H1 (cell line): Measurements from ENCODE around the gene GXYLT1. TPM values are rescaled to one million over a fixed set of nuclear protein-coding genes. Genes with fewer than 3 reads are reported as not detected.

ENCODE experiments used
- CTCF ChIA-PET: fragments of 300-600 bp; sonication (Branson Sonifier 250); formaldehyde crosslinking; loops from one replicate; lab custom pipeline; 2021; ENCODE audit not compliant: partially characterized antibody; lab: Charles Lee
- POLR2A ChIA-PET: fragments of 300-600 bp; sonication (Branson Sonifier 250); formaldehyde crosslinking; loops from one replicate; lab custom pipeline; 2021; ENCODE audit warnings: inconsistent platforms; ENCODE audit not compliant: partially characterized antibody; lab: Charles Lee
- DNase-seq, 2 experiments: peaks; one replicate each; pipeline versions ENCODE4 v3.0.0 to v3.0.0-alpha.2; 2010 to 2022; ENCODE audit warnings: low spot score in 2 of 2, low read depth in 1 of 2, mixed read lengths in 1 of 2
- FAIRE-seq: peaks from 2 replicates; lab custom pipeline; 2011; peaks lifted over from hg19 to GRCh38; lab: Jason Lieb, UNC
- H2AFZ ChIP-seq: 2 replicates; pipeline ENCODE4 v1.8.1; 2012; ENCODE audit warnings: low read length, inconsistent platforms
- H2AK5ac ChIP-seq: 2 replicates; pipeline ENCODE4 v1.6.1; 2013; ENCODE audit warnings: low read depth, low read length
- H2BK120ac ChIP-seq: replicated peaks from 2 replicates; pipeline ENCODE3; 2013; ENCODE audit warnings: low read depth, low read length, inconsistent platforms
- H2BK12ac ChIP-seq: 2 replicates; pipeline ENCODE4 v1.6.1; 2013; ENCODE audit warnings: low read depth, low read length
- H2BK15ac ChIP-seq: 2 replicates; pipeline ENCODE4 v1.6.1; 2013; ENCODE audit warnings: low read length
- H2BK20ac ChIP-seq: 2 replicates; pipeline ENCODE4 v1.6.1; 2013; ENCODE audit warnings: low read length
- H2BK5ac ChIP-seq: 2 replicates; pipeline ENCODE4 v1.6.1; 2013; ENCODE audit warnings: low read depth, low read length
- H3K14ac ChIP-seq: 2 replicates; pipeline ENCODE4 v1.6.1; 2013; ENCODE audit warnings: inconsistent platforms; ENCODE audit not compliant: insufficient read length
- H3K18ac ChIP-seq: 2 replicates; pipeline ENCODE4 v1.6.1; 2013; ENCODE audit warnings: low read length; ENCODE audit errors: extremely low read depth
- H3K23ac ChIP-seq: 2 replicates; pipeline ENCODE4 v1.6.1; 2013; ENCODE audit warnings: inconsistent platforms; ENCODE audit not compliant: insufficient read length
- H3K23me2 ChIP-seq: 2 replicates; pipeline ENCODE4 v1.6.1; 2013; ENCODE audit warnings: low read depth, low read length
- H3K27ac ChIP-seq: 2 replicates; pipeline ENCODE4 v1.6.1; 2011; ENCODE audit warnings: low read depth, low read length, inconsistent platforms
- H3K27me3 ChIP-seq, 4 experiments: replicated peaks in 1 of 4; 1 replicate in 1 of 4; 2 replicates in 3 of 4; pipeline versions ENCODE4 v1.6.1 to v1.8.1; 2011 to 2013; ENCODE audit warnings: low read length in 3 of 4, mild to moderate bottlenecking in 3 of 4, inconsistent platforms in 2 of 4, mixed read lengths in 2 of 4, moderate library complexity in 1 of 4; ENCODE audit not compliant: control insufficient read depth in 3 of 4, insufficient read depth in 3 of 4; ENCODE audit errors: extremely low read depth in 1 of 4
- H3K36me3 ChIP-seq, 4 experiments: 2 replicates each; pipeline versions ENCODE4 v1.6.1 to v1.8.1; 2011 to 2013; ENCODE audit warnings: mild to moderate bottlenecking in 4 of 4, low read length in 3 of 4, moderate library complexity in 2 of 4, control low read depth in 1 of 4, inconsistent platforms in 1 of 4; ENCODE audit not compliant: insufficient read depth in 4 of 4, control insufficient read depth in 2 of 4
- H3K4ac ChIP-seq: replicated peaks from 2 replicates; pipeline ENCODE3; 2013; ENCODE audit warnings: low read length, low read depth, mixed read lengths, inconsistent platforms; ENCODE audit not compliant: insufficient read length
- H3K4me1 ChIP-seq, 4 experiments: replicated peaks in 1 of 4; 1 replicate in 1 of 4; 2 replicates in 3 of 4; pipeline versions ENCODE4 v1.6.1 to v1.8.1; 2011 to 2013; ENCODE audit warnings: low read length in 3 of 4, inconsistent platforms in 2 of 4, mixed read lengths in 1 of 4; ENCODE audit not compliant: insufficient read depth in 4 of 4, control insufficient read depth in 3 of 4
- H3K4me2 ChIP-seq, 2 experiments: 2 replicates each; pipeline versions ENCODE4 v1.6.1 to v1.8.1; 2011 to 2013; ENCODE audit warnings: low read depth in 2 of 2, low read length in 2 of 2, control low read depth in 1 of 2, inconsistent platforms in 1 of 2, mild to moderate bottlenecking in 1 of 2; ENCODE audit not compliant: insufficient read depth in 1 of 2
- H3K4me3 ChIP-seq, 4 experiments: fragments of 200-600, 300-600 bp in 1 of 4; sonication (generic), shearing (Covaris generic), sonication (Bioruptor Twin) in 1 of 4; 2 replicates each; pipeline versions ENCODE4 v1.5.1 to v1.8.1; 2011 to 2016; ENCODE audit warnings: low read length in 4 of 4, low read depth in 3 of 4, control low read depth in 2 of 4, inconsistent platforms in 2 of 4, mild to moderate bottlenecking in 2 of 4, mixed read lengths in 1 of 4, moderate library complexity in 1 of 4; ENCODE audit not compliant: insufficient read depth in 2 of 4; ENCODE audit errors: extremely low read depth in 1 of 4
- H3K56ac ChIP-seq: replicated peaks from 2 replicates; pipeline ENCODE3; 2013; ENCODE audit warnings: low read depth, mild to moderate bottlenecking, mixed read lengths, low read length, inconsistent platforms; ENCODE audit not compliant: insufficient read length
- H3K79me1 ChIP-seq: 2 replicates; pipeline ENCODE4 v1.6.1; 2013; ENCODE audit warnings: low read depth, low read length, control low read depth
- H3K79me2 ChIP-seq, 2 experiments: 2 replicates each; pipeline versions ENCODE4 v1.6.1 to v1.8.1; 2012 to 2013; ENCODE audit warnings: low read length in 2 of 2, mild to moderate bottlenecking in 2 of 2, inconsistent platforms in 1 of 2; ENCODE audit not compliant: insufficient read depth in 2 of 2, control insufficient read depth in 1 of 2
- H3K9ac ChIP-seq, 4 experiments: replicated peaks in 1 of 4; 1 replicate in 1 of 4; 2 replicates in 3 of 4; pipeline versions ENCODE4 v1.6.1 to v1.8.1; 2011 to 2013; ENCODE audit warnings: low read depth in 3 of 4, low read length in 3 of 4, control low read depth in 2 of 4, mild to moderate bottlenecking in 2 of 4, moderate library complexity in 2 of 4, inconsistent platforms in 1 of 4; ENCODE audit errors: extremely low read depth in 1 of 4
- H3K9me3 ChIP-seq, 2 experiments: 2 replicates each; pipeline versions ENCODE4 v1.6.1 to v1.8.1; 2012 to 2013; ENCODE audit warnings: mild to moderate bottlenecking in 2 of 2, moderate library complexity in 2 of 2, control low read depth in 1 of 2, inconsistent platforms in 1 of 2, low read depth in 1 of 2, low read length in 1 of 2, mixed read lengths in 1 of 2; ENCODE audit not compliant: insufficient read depth in 2 of 2
- H4K20me1 ChIP-seq, 2 experiments: replicated peaks in 1 of 2; 2 replicates each; pipeline versions ENCODE3 to v1.8.1; 2011 to 2013; ENCODE audit warnings: inconsistent platforms in 2 of 2, low read length in 2 of 2, mild to moderate bottlenecking in 1 of 2; ENCODE audit not compliant: insufficient read depth in 2 of 2, control insufficient read depth in 1 of 2
- H4K5ac ChIP-seq: 2 replicates; pipeline ENCODE4 v1.6.1; 2013; ENCODE audit warnings: low read length, low read depth, mixed read lengths, inconsistent platforms; ENCODE audit not compliant: insufficient read length
- H4K8ac ChIP-seq: 2 replicates; pipeline ENCODE4 v1.8.0; 2013; ENCODE audit warnings: mild to moderate bottlenecking, moderate library complexity, low read length, inconsistent platforms; ENCODE audit not compliant: insufficient read depth; ENCODE audit errors: extremely low read depth
- H4K91ac ChIP-seq: replicated peaks from 2 replicates; pipeline ENCODE3; 2013; ENCODE audit warnings: low read length, mixed read lengths, inconsistent platforms; ENCODE audit not compliant: insufficient read length
- ASH2L ChIP-seq: fragments of 200-600, 300-600 bp; sonication (generic); IDR thresholded peaks from one replicate; pipeline ENCODE4 v1.7.1; 2017; ENCODE audit warnings: low read length
- CHD1 ChIP-seq: IDR thresholded peaks from 2 replicates; pipeline ENCODE4 v1.6.1; 2012; ENCODE audit warnings: low read depth, low read length, improper control_type of control experiment
- HDAC2 ChIP-seq, 2 experiments: fragments of 300-600 bp in 1 of 2; sonication (generic) in 1 of 2; IDR thresholded peaks; 2 replicates each; pipeline ENCODE4 v1.6.1; 2011 to 2012; ENCODE audit warnings: low read depth in 2 of 2, low read length in 2 of 2, mild to moderate bottlenecking in 2 of 2, moderate library complexity in 2 of 2, borderline replicate concordance in 1 of 2, inconsistent platforms in 1 of 2
- MAFK ChIP-seq: IDR thresholded peaks from 2 replicates; pipeline ENCODE4 v1.6.1; 2012; ENCODE audit warnings: low read depth, mild to moderate bottlenecking, improper control_type of control experiment, low read length
- NRF1 ChIP-seq: IDR thresholded peaks from 2 replicates; pipeline ENCODE4 v1.6.1; 2011; ENCODE audit warnings: mild to moderate bottlenecking, low read depth, low read length, improper control_type of control experiment
- RBBP5 ChIP-seq: IDR thresholded peaks from 2 replicates; pipeline ENCODE4 v1.7.1; 2012; ENCODE audit warnings: low read depth, mild to moderate bottlenecking, inconsistent platforms, low read length, moderate library complexity, borderline replicate concordance
- SAP30 ChIP-seq: fragments of 300-600 bp; sonication (generic); IDR thresholded peaks from 2 replicates; pipeline ENCODE4 v1.7.1; 2012; ENCODE audit warnings: low read length, moderate library complexity, mild to moderate bottlenecking, inconsistent platforms; ENCODE audit not compliant: insufficient read depth, insufficient replicate concordance
- USF2 ChIP-seq: IDR thresholded peaks from 2 replicates; pipeline ENCODE4 v1.6.1; 2011; ENCODE audit warnings: low read length, improper control_type of control experiment
- WGBS, 2 experiments: shearing (Covaris generic) in 1 of 2; methylation state at CpG; one replicate each; pipeline versions ENCODE4 v1.1.6 to v1.1.7; 2013 to 2015; ENCODE audit warnings: low lambda C conversion rate in 2 of 2, mixed read lengths in 2 of 2, inconsistent platforms in 1 of 2, low coverage in 1 of 2, missing lambda C conversion rate in 1 of 2; ENCODE audit not compliant: insufficient replicate concordance in 2 of 2, insufficient coverage in 1 of 2, insufficient read length in 1 of 2; ENCODE audit errors: extremely low coverage in 1 of 2, missing lambda C conversion rate in 1 of 2; 5-methylcytosine and 5-hydroxymethylcytosine counted together
- polyA plus RNA-seq, 7 experiments: library from polyadenylated mRNA; depleted of rRNA in 3 of 7; stranded (reverse) in 5 of 7; unstranded in 2 of 7; fragments of >200 nt in 5 of 7; fragments of 200-250 nt in 2 of 7; gene quantifications; 1 replicate in 5 of 7; 2 replicates in 1 of 7; 4 replicates in 1 of 7; pipeline versions ENCODE4 v1.2.1 to v1.2.3, GENCODE V29; 2011 to 2013; ENCODE audit warnings: missing spikeins in 2 of 7, mixed read lengths in 2 of 7
- total RNA-seq: library from RNA; stranded (reverse); fragmentation: NEBNext Ultra II Directional; extraction: Animal tissue kit (Norgen Biotek cat#: 25700); gene quantifications from 2 replicates; pipeline ENCODE4 v1.2.1, GENCODE V29; 2021
- TF ChIP-seq, protein P1 (sequence below), 3 experiments: IDR thresholded peaks; 1 replicate in 2 of 3; 2 replicates in 1 of 3; pipeline versions ENCODE4 v1.5.1 to v1.6.1; 2011; ENCODE audit warnings: low read length in 3 of 3, mild to moderate bottlenecking in 3 of 3, inconsistent platforms in 2 of 3, low read depth in 1 of 3, moderate library complexity in 1 of 3; ENCODE audit not compliant: insufficient read depth in 1 of 3; ENCODE audit errors: control extremely low read depth in 1 of 3

GXYLT1 gene
- total and polyA plus RNA-seq, 2 of the 8 experiments (the other 6 are each of a cell fraction or from before 2014, with no cell fraction given), result 3.1 to 10.7 TPM

- Histone ChIP-seq H4K8ac (no peak overlapping the region), H3K27me3 (no peaks in the 10 kb centered on the region), H3K4me2 (no peak overlapping the region), H3K23me2 (no peaks in the 10 kb centered on the region), H3K18ac (no peak overlapping the region), H3K79me2 (no peaks in the 10 kb centered on the region), H2BK15ac (no peak overlapping the region), H4K5ac (no peak overlapping the region), H2BK5ac (no peak overlapping the region), H3K79me1 (no peaks in the 10 kb centered on the region), H3K4ac (no peak overlapping the region), H3K14ac (no peak overlapping the region), H4K91ac (no peak overlapping the region), H2AFZ (no peak overlapping the region), H4K20me1 (no peaks in the 10 kb centered on the region), H3K23ac (no peak overlapping the region), H3K56ac (no peak overlapping the region), H2BK20ac (no peak overlapping the region), H3K4me3 (no peak overlapping the region), H3K4me1 (no peaks in the 10 kb centered on the region), H3K36me3 (no peaks in the 10 kb centered on the region; a peak in 1 of 8 replicates), H3K9me3 (no peaks in the 10 kb centered on the region), H2AK5ac (no peak overlapping the region), H3K27ac (no peak overlapping the region), H2BK12ac (no peak overlapping the region), H2BK120ac (no peak overlapping the region), H3K9ac (no peak overlapping the region)
- FAIRE-seq, result no peak
- 69% methylated on average over 3 of the region's 3 CpGs; no CpG with 5 or more reads in 1 of the 2 experiments for WGBS, 2 experiments
- ChIA-PET POLR2A (no interaction called here), CTCF (interaction anchor here (1.2 kb wide), 1 partner anchor 247 kb away, joined by 3 read pairs; no protein-coding TSS in a partner anchor)
- DNase-seq, result no peak
- TF ChIP-seq CHD1 (no peak), SAP30 (no peak), ASH2L (no peak), NRF1 (no peak), USF2 (no peak), RBBP5 (no peak), HDAC2 (IDR thresholded peaks at IDR 0.05; ENCODE audit: borderline replicate concordance in 1 of 2, low read depth in 2 of 2, low read length in 2 of 2) (no peak), MAFK (no peak)
- TF ChIP-seq, protein P1, sequence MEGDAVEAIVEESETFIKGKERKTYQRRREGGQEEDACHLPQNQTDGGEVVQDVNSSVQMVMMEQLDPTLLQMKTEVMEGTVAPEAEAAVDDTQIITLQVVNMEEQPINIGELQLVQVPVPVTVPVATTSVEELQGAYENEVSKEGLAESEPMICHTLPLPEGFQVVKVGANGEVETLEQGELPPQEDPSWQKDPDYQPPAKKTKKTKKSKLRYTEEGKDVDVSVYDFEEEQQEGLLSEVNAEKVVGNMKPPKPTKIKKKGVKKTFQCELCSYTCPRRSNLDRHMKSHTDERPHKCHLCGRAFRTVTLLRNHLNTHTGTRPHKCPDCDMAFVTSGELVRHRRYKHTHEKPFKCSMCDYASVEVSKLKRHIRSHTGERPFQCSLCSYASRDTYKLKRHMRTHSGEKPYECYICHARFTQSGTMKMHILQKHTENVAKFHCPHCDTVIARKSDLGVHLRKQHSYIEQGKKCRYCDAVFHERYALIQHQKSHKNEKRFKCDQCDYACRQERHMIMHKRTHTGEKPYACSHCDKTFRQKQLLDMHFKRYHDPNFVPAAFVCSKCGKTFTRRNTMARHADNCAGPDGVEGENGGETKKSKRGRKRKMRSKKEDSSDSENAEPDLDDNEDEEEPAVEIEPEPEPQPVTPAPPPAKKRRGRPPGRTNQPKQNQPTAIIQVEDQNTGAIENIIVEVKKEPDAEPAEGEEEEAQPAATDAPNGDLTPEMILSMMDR (IDR thresholded peaks at IDR 0.05; ENCODE audit: control extremely low read depth in 1 of 3, insufficient read depth in 1 of 3, low read depth in 1 of 3, low read length in 3 of 3), result no peak
Observed at GRCh38 chr12:42085594-42085993, 59.1 kb downstream of the GXYLT1 start.
